ENCODE data around the gene MAP2K6. TPM values are rescaled to one million over a fixed set of nuclear protein-coding genes. Genes with fewer than 3 reads are reported as not detected.
A peak's percentile ranks its signal among the peaks of the same experiment; 100 is the strongest.

MAP2K6 gene
- 30.5 TPM for total RNA-seq (ENCODE audit: unreplicated experiment)
- long read RNA-seq, full-length matches to known transcripts, result 10 of 12 reads
- long read RNA-seq, partial matches to known transcripts, result 0 of 12 reads
- long read RNA-seq, other reads (novel, unspliced or antisense), result 2 of 12 reads

DNA sequence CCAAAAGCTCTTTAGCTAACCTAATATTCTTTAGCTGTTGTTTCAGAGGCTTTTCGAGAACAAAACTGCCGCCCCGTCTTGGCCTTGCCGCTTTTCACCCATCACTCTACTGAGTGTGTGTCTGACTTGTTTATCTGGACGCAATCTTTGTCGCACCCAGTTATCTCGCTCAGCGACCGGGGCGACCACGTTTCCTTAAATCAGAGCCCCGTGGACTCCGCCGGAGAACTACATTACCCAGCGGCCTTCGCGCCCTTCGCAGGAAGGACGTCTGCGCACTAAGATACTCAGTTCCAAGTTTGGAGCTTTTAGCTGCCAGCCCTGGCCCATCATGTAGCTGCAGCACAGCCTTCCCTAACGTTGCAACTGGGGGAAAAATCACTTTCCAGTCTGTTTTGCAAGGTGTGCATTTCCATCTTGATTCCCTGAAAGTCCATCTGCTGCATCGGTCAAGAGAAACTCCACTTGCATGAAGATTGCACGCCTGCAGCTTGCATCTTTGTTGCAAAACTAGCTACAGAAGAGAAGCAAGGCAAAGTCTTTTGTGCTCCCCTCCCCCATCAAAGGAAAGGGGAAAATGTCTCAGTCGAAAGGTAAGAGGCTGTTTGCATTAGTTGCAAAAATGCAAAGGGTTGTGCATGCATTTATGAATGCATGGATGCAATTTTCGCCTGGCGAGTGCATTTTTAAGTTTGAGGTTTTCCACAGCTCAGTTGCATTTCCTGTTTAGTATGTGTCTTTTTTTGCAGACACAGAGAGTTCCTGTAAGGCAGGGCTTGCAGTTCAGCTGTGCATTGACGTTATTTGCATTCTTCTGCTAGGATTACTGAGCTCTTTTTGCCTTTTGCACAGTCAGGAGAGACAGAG, at the start of gene MAP2K6:
MAP2K6 (plus strand) TSS at position 290 of the 867 bp plus-strand sequence; CDS start at position 578, 288 bp downstream.
- Mint-ChIP-seq H3K36me3 (ENCODE audit: low read depth, unreplicated experiment) (no peaks in the 10 kb centered on the region), H3K4me3 (ENCODE audit: unreplicated experiment) (no peak within 1 kb of the TSS), H3K27me3 (ENCODE audit: unreplicated experiment) (peaks cover 6% of the 10 kb centered on the region), H3K4me1 (ENCODE audit: unreplicated experiment) (peaks cover 22% of the 10 kb centered on the region), H3K27ac (ENCODE audit: unreplicated experiment) (no peak within 1 kb of the TSS), H3K9me3 (ENCODE audit: unreplicated experiment) (no peaks in the 10 kb centered on the region)
- DNase-seq (ENCODE audit: low spot score), result peak; percentile 71
- TF ChIP-seq CTCF (IDR thresholded peaks at IDR 0.05; ENCODE audit: unreplicated experiment), result no peak

DNA sequence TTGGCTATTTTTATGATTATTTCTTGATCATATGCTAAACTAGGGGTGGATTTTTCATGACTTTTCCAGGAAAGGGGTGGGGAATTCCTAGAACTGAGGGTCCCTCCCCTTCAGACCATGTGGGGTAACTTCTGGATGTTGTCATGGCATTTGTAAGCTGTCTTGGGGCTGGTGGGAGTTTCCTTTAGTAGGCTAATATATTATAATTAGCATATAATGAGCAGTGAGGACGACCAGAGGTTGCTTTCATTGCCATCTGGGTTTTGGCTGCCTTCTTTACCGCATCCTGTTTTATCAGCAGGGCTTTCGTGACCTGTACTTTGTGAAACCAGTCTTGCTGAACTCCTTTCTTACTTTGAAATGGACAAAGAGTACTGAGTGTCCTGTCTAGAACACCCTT, 47.2 kb upstream of the MAP2K6 start:
- Mint-ChIP-seq H3K27me3 (ENCODE audit: unreplicated experiment) (peaks cover 1% of the 10 kb centered on the region), H3K4me1 (ENCODE audit: unreplicated experiment) (no peaks in the 10 kb centered on the region), H3K36me3 (ENCODE audit: low read depth, unreplicated experiment) (no peaks in the 10 kb centered on the region), H3K4me3 (ENCODE audit: unreplicated experiment) (no peak overlapping the region), H3K9me3 (ENCODE audit: unreplicated experiment) (no peaks in the 10 kb centered on the region), H3K27ac (ENCODE audit: unreplicated experiment) (no peak overlapping the region)
- no peak for TF ChIP-seq CTCF (IDR thresholded peaks at IDR 0.05; ENCODE audit: unreplicated experiment)
- DNase-seq (ENCODE audit: low spot score), result no peak

- Mint-ChIP-seq H3K9me3 (ENCODE audit: unreplicated experiment) (no peaks in the 10 kb centered on the region), H3K27me3 (ENCODE audit: unreplicated experiment) (peaks cover 1% of the 10 kb centered on the region), H3K4me1 (ENCODE audit: unreplicated experiment) (no peaks in the 10 kb centered on the region), H3K4me3 (ENCODE audit: unreplicated experiment) (no peak overlapping the region), H3K36me3 (ENCODE audit: low read depth, unreplicated experiment) (no peaks in the 10 kb centered on the region), H3K27ac (ENCODE audit: unreplicated experiment) (no peak overlapping the region)
- no peak for TF ChIP-seq CTCF (IDR thresholded peaks at IDR 0.05; ENCODE audit: unreplicated experiment)
- DNase-seq (ENCODE audit: low spot score), result no peak
These were observed 41.4 kb upstream of the MAP2K6 start for GRCh38 chr17:69373069-69373468.

- peaks cover 1% of the 10 kb centered on the region for H3K27me3 Mint-ChIP-seq (ENCODE audit: unreplicated experiment)
- no peak for TF ChIP-seq CTCF (IDR thresholded peaks at IDR 0.05; ENCODE audit: unreplicated experiment)
- H3K36me3 Mint-ChIP-seq (ENCODE audit: low read depth, unreplicated experiment), result no peaks in the 10 kb centered on the region
- no peaks in the 10 kb centered on the region for H3K4me1 Mint-ChIP-seq (ENCODE audit: unreplicated experiment)
- no peak for DNase-seq (ENCODE audit: low spot score)
- no peaks in the 10 kb centered on the region for H3K9me3 Mint-ChIP-seq (ENCODE audit: unreplicated experiment)
- no peak overlapping the region for H3K27ac Mint-ChIP-seq (ENCODE audit: unreplicated experiment)
- no peak overlapping the region for H3K4me3 Mint-ChIP-seq (ENCODE audit: unreplicated experiment)
These were observed 39.3 kb upstream of the MAP2K6 start for GRCh38 chr17:69375229-69375628.

Data from endothelial cell (in vitro differentiated cells).